ENCODE data around the gene ZNF578. TPM values are rescaled to one million over a fixed set of nuclear protein-coding genes. Genes with fewer than 3 reads are reported as not detected.

Gene ZNF578
- total and polyA plus RNA-seq, 2 donors (not counting 3 experiments of a cell fraction or from before 2014, with no cell fraction given): 0.46 to 1.00 TPM

DNA sequence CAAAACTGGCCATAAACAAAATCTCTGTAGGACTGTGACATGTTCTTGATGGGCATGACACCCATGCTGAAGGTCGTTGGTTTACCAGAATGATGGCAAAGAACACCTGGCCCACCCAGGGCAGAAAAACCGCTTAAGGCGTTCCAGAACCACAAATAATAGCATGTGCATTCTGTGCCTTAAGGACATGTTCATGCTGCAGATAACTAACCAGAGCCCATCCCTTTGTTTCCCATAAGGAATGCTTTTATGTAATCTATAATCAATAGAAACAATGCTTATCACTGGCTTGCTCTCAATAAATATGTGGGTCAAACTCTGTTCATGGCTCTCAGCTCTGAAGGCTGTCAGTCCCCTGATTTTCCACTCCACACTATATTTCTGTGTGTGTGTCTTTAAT is 11.2 kb upstream of the ZNF578 start:
- Histone ChIP-seq H3K27ac (ENCODE audit: insufficient read depth, low read depth, low read length) (no peak overlapping the region), H3K4me2 (ENCODE audit: insufficient read depth, low read length) (no peak overlapping the region), H3K9me1 (replicated peaks; ENCODE audit: control insufficient read depth, extremely low read depth, insufficient read depth, low read length) (no peaks in the 10 kb centered on the region), H3K4me1 (ENCODE audit: control insufficient read depth, extremely low read depth, insufficient read depth, low read length) (no peaks in the 10 kb centered on the region), H3K4me3 (replicated peaks in 1 of 3; ENCODE audit: insufficient read depth in 1 of 3, low read depth in 1 of 3, low read length in 3 of 3) (no peak overlapping the region), H3K79me2 (ENCODE audit: control insufficient read depth, insufficient read depth, low read length) (no peaks in the 10 kb centered on the region), H3K9me3 (replicated peaks; ENCODE audit: control insufficient read depth, insufficient read depth, low read length) (no peaks in the 10 kb centered on the region), H3K9ac (replicated peaks; ENCODE audit: extremely low read depth, insufficient read depth, low read length) (no peak overlapping the region), H4K20me1 (replicated peaks; ENCODE audit: control insufficient read depth, extremely low read depth, insufficient read depth, low read length) (no peaks in the 10 kb centered on the region), H3K36me3 (ENCODE audit: control insufficient read depth in 2 of 2, extremely low read depth in 1 of 2, insufficient read depth in 2 of 2, low read length in 2 of 2) (no peaks in the 10 kb centered on the region), H2AFZ (ENCODE audit: low read depth, low read length) (no peak overlapping the region), H3K27me3 (ENCODE audit: control insufficient read depth in 2 of 2, insufficient read depth in 2 of 2, low read length in 2 of 2) (no peaks in the 10 kb centered on the region)
- POLR2A ChIA-PET: no interaction called here
- BruUV-seq (replicated peaks): no TSS peak
- TF ChIP-seq, protein P1, sequence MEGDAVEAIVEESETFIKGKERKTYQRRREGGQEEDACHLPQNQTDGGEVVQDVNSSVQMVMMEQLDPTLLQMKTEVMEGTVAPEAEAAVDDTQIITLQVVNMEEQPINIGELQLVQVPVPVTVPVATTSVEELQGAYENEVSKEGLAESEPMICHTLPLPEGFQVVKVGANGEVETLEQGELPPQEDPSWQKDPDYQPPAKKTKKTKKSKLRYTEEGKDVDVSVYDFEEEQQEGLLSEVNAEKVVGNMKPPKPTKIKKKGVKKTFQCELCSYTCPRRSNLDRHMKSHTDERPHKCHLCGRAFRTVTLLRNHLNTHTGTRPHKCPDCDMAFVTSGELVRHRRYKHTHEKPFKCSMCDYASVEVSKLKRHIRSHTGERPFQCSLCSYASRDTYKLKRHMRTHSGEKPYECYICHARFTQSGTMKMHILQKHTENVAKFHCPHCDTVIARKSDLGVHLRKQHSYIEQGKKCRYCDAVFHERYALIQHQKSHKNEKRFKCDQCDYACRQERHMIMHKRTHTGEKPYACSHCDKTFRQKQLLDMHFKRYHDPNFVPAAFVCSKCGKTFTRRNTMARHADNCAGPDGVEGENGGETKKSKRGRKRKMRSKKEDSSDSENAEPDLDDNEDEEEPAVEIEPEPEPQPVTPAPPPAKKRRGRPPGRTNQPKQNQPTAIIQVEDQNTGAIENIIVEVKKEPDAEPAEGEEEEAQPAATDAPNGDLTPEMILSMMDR (IDR thresholded peaks at IDR 0.05; ENCODE audit: extremely low read depth in 1 of 2, insufficient read depth in 1 of 2, low read depth in 1 of 2, low read length in 2 of 2): no peak
- TF ChIP-seq GATA2 (IDR thresholded peaks at IDR 0.05; ENCODE audit: insufficient read depth, insufficient read length, low read depth, low read length) (no peak), POLR2A (IDR thresholded peaks at IDR 0.05; ENCODE audit: low read depth, low read length) (no peak), JUN (IDR thresholded peaks at IDR 0.05; ENCODE audit: borderline replicate concordance, insufficient read depth, insufficient read length, low read depth) (no peak), POLR2AphosphoS5 (IDR thresholded peaks at IDR 0.05; ENCODE audit: insufficient read depth, low read depth, low read length) (no peak), MYC (IDR thresholded peaks at IDR 0.05; ENCODE audit: low read depth, low read length) (no peak), FOS (IDR thresholded peaks at IDR 0.05; ENCODE audit: borderline replicate concordance, insufficient read depth, low read length) (no peak), EZH2 (IDR thresholded peaks at IDR 0.05; ENCODE audit: borderline replicate concordance, low read depth, low read length, severe bottlenecking) (no peak), MAX (IDR thresholded peaks at IDR 0.05; ENCODE audit: insufficient read depth, insufficient read length) (no peak)
- CTCF ChIA-PET: no interaction called here
- dilution Hi-C loops (cut with MboI; ENCODE audit: extremely low pct_ligation_motif_present, low sequenced_read_pairs): no loop called here
- intact Hi-C loops (cut with micrococcal nuclease): no loop called here
- DNase-seq (ENCODE audit: low read depth, low spot score) (no peak), FAIRE-seq (no peak)
